HL-60/S4 treated with retinoic acid at 250 ng/mL for 4 days and 3 days (cell line): Measurements from ENCODE around the gene NXT1.

Experiments
- in situ Hi-C: fragments of 300-500 bp; cut with MboI; formaldehyde crosslinking; loops from 2 replicates; pipeline ENCODE4 v1.7.0; 2022; ENCODE audit warnings: low sequenced_read_pairs

Gene NXT1

GRCh38 chr20:23379772-23380171, 29.2 kb downstream of the NXT1 start:
- in situ Hi-C loops, result no loop called here

DNA sequence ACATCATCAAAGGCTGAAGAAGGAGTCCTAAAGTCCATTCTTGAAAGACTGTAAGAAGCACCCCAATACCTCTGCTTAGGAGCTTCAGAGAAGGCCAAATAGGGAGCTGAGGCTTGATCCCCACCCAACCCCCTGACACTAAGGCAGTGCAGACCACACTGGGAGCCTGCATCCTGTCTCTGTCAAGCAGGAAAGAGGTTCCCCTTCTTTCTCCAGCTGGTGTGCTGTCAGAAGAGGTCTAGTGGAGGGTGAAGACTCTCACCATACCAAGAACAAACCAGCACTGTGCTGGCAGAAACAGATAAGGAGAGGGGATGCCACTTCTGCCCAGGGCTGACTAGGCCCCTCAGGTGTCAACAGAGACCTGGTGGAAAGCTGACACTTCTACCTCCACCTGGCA, 31.3 kb downstream of the NXT1 start:
- in situ Hi-C loops, result no loop called here

- in situ Hi-C loops, result no loop called here
These were observed 35.9 kb downstream of the NXT1 start for GRCh38 chr20:23386304-23387117.

- in situ Hi-C loops, result no loop called here
These were observed 36.5 kb downstream of the NXT1 start for GRCh38 chr20:23387118-23387443.

- in situ Hi-C loops, result no loop called here
These were observed 39.6 kb downstream of the NXT1 start for GRCh38 chr20:23390091-23390774.

DNA sequence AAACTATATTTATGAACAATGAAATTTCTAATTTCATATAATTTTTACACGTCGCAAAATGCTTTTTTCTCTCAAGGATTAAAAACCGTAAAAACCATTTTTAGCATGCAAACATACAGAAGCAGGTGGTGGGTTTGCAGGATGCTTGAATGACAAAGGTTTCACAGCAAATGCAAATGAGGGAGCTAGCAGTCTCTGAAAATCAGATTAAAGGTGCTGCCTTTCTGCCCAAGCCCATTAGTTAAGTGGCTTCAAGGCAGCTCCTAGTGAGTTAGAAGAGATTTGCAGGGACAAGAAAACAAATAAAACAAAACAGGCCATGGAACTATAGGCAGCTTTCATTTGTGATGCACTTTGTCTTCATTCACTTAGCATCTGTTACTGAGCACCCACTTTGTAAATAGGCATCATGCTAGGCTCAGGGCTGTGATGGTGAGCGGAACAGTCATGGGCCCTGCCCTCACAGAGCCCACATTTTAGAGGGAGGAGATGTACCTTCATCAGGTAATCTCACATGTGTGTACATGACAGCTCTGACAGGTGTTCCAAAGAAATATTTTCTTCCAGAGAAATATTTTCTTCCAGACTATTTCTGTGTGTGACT, 41.2 kb downstream of the NXT1 start:
- in situ Hi-C loops, result no loop called here

DNA sequence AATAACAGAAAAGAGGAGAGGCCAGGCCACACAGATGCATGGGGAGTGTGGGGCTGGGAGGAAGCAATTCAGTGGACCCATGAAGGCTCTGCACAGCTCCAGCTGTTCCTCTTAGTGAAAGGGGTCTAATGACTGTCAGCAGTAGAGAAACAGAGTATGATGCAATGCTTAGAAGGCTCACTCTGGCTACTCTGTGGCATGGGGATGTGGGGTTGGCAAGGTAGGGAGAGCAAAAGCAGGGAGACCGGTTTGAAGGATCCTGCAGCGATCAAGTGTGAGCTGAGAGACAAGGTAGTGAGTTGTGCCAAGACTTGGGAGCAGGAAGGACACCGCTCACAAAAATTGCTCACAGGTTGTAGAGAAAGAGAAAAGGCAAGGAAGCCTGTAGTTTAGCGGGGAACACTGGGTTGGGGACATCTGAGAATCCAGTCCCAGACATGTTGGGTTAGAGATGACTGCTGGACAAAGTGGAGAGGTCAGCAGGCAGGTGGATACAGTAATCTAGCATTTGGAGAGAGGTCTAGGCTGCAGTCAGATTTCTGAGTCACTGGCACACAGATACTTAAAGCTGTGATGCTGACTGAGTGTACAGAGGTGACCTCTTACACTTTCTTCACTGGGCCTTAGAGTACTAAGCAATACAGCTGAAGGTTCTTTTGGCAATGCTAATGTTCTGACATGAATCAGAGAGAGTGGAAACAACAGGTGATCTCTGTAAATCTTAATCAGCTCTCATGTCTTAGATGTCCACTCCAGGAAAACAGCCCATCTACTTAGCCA, 43.6 kb downstream of the NXT1 start:
- in situ Hi-C loops, result no loop called here

DNA sequence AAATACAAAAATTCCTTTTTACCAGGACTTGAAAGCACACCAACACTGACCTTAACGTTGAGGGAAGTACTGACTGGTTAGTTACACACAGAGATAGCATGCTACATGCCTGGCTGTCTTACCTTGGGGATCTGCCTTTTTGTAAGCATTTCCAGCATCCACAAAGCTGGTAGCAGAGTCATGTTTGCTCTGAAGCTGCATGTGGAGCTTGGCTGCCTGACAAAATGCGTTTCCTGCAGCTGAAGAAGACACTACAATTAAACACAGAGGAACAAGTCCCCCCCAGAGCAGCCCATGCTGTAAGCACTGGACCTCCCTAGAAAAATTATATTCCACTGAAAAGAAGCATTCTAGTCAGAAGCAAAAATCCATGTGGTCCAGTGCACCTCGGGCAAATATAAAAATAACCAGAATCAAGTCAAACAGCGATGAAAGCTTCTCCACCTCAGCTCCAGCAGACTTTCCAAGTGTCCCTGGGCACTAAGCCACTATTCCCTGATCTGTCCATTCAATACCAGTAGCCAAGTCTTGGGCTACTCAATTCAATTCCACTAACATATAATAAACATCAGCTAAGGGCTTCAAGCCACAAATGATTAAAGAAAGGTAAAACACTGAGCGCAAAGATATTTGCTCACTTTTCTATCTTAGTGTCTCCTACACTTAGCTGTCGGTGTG, 46.5 kb downstream of the NXT1 start:
- in situ Hi-C loops, result no loop called here

DNA sequence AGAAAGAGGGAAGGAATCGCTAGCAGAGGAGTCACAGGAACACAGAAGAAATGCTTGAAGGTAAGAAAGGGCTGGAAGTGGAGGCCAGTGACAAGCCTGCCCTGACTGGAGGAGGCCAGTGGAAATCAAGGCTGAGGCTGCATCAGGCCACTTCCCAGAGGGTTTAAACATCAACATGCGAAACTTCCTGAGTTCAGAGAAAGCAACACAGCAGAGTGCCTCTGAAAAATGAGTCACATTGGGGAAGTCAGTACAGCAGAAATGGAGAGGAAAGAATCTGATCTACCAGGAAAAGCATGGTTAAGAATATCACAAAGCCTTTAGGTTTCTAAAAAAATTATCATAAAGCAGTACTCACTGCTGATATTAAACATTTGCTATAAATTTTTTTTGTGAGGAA, 47.4 kb downstream of the NXT1 start:
- in situ Hi-C loops, result no loop called here

GRCh38 chr20:23399568-23400241, 49.1 kb downstream of the NXT1 start:
- in situ Hi-C loops, result no loop called here

DNA sequence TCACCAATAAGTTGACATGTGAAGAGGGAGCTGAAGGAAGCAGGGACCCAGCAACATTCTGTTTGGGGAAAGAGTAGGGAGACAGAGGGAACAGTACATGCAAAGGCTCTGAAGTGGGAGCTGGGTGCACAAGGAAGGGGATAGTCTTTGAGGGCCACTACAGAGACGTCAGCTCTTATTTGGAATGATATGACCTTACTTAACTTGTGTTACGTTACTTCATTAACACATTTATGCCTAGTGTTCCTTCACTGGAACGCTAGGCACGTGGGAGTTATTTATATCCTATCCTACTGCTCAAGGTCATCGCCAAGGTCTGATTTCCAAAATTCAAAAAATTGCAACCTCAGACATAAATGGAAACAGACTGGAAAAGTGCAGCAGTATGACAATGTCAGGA, 50.5 kb downstream of the NXT1 start:
- in situ Hi-C loops, result no loop called here

- in situ Hi-C loops, result no loop called here
These were observed 53.2 kb downstream of the NXT1 start for GRCh38 chr20:23403751-23404150.

GRCh38 chr20:23404196-23404595, 53.6 kb downstream of the NXT1 start:
- in situ Hi-C loops, result no loop called here
